ENCODE measurements around the gene NRP1.

The NRP1 gene

GRCh38 chr10:33288127-33288526, 46.3 kb downstream of the NRP1 start:
- DNase-seq, result no peak

GRCh38 chr10:33287112-33287511, 47.4 kb downstream of the NRP1 start:
- DNase-seq, result no peak

DNA sequence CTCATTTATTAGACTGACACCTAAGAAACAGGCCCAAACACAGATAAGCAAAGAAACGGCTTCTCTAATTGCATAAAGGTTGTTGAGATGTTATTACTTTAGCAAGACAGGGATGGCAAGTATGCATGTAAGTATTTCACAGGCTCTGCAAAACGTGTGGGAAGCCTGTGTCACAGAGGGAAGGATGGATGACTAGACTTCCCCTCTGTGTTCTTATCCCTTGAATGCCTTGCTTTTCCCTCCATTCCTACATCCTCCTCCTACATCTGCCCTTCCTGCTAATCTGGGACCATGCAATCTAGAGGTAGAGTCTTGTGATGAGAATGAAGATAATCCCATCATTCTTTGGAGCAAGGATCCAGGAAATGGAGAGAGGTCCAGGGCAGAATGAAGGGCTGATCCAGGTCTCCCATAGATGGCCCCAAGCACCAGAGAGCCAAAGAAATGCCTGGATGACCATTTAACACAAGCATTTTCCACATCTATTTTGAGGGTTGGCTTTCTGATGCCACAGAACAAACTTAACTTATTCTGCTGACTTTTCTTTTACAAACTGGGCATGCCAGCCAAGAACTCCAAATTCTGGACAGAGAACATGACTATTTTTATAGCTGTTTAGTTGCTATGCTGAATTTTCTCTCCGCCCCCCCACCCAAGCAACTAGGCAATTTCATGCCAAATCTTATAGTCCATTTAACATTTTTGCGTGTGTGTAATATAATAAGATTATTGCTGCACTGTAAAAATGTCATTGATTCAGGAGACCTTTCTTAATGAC, 48.1 kb downstream of the NRP1 start:
- DNase-seq, result no peak

GRCh38 chr10:33284945-33285344, 49.5 kb downstream of the NRP1 start:
- DNase-seq, result no peak

GRCh38 chr10:33279811-33280602, 54.5 kb downstream of the NRP1 start:
- no peak for DNase-seq

DNA sequence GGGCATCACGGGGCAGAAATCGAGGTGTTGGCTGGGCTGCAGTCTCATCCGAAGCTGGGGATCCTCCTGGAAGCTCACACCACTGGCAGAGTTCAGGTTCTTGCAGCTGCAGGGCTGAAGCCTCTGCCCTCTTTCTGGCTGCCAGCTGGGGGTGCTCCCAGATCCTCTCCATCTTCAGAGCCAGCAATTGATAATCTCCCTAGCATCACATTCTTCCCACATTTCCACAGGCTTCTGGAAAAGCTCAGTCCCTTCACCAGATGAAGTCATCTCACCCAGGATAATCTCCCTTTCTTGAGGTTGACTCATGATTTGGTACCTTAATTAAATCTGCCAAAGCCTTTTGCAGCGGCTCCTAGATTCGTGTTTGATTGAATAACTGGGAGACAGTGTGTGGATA, 55.2 kb downstream of the NRP1 start:
- DNase-seq, result no peak

DNA sequence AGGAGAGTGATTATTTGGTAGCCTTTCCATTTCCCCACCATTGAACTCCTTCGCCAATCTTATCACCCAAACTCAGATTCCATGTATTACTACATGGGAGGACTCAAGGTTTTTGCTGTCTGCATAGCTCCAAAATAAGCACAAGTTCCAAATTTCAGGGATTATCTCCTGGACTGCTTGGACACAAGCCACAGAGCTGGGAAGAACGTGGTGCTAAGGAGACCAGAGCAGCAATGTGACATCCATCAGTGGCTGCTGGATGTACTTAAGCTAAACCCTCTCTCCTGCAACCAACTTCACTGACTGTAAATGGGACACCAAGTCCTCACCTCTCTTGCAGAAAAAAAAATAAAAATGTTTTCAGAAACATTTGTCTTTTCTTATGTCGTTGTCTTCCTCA, 56.3 kb downstream of the NRP1 start:
- no peak for DNase-seq

GRCh38 chr10:33277135-33277536, 57.3 kb downstream of the NRP1 start:
- no peak for DNase-seq

DNA sequence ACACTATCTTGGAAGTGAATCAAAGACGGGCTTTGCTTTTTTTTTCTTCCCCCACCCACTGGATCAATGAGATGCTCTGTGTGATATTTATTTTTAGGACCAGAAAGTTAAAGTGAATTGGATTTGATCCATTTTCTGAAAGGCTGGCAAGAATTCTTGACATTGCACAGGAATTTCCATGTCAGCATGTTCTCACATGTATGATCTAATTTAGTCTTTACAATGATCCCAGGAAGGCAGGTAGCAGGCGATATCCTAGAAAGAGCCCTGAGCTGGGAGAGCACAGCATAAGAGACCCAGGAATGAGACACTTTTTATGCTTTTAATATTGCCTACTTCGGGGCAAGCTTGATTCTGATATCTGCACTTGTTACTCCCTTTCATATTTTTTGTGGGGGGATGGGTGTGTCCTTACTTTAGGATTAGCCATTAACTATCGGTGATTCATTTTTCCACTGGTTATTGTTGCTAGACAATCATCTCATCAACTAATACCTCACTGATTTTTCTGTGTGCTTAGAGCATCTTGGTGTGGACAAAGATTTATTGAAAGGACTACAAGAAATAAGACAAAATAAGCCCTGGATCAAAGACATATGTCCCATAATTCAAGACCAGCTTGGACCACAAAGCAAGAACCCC, 58.1 kb downstream of the NRP1 start:
- no peak for DNase-seq

DNA sequence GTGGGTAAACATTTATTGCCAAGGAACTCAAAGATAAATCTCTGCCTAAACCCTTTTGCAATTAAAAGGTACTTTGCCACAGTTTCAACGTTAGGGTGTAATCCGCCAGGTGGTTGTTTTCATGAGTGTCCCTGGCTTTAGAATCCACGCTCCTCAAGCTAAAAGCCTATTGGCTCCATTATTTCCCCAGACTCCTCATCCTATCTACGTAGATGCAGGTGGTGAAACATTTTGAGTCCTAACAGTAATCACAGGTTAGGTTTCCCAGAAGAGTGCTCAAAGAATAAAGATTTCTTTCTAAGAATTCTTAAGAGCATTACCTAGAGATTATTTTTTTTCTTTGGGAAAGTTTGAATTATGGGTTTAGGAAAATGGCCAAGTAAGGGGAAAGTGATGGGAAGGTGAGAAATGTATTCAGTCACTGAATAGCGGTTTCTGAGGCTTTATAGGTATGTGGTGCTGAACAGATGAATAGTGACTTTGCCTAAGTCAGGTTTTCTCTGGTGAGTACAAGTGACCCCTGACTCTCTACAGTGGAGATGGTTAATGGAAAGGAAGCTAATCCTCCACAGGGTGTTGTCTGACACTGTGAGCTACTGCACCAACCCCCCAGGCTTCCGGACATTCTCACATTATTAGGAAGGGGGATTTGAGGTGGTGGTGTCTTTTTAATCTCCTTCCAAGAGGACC, 60.2 kb downstream of the NRP1 start:
- DNase-seq, result no peak

GRCh38 chr10:33273295-33274002, 61.0 kb downstream of the NRP1 start:
- peak in 1 of 2 experiments; percentile 0 for DNase-seq

DNA sequence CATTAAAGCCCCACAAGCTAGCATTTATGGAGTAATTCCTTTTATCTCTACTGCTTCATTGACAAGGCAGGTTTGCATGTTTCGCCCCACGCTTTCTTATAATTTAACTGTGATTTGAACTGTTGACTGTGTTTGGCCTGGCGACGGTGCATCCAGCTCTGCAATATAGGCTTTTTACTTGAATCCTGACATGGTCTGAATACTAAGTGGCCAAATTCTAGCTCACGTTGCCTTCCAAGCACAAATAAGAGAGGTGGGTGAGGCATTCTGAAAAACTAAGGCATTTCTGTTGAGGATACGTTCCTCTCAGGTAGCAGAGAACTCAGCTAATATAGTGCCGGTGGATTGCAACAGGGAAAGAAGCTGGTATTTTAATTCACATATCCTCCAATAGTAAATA, 61.8 kb downstream of the NRP1 start:
- DNase-seq, result no peak

- DNase-seq, result no peak
Measured at GRCh38 chr10:33271969-33272583, 62.4 kb downstream of the NRP1 start.

GRCh38 chr10:33270971-33271370, 63.5 kb downstream of the NRP1 start:
- DNase-seq, result no peak

DNA sequence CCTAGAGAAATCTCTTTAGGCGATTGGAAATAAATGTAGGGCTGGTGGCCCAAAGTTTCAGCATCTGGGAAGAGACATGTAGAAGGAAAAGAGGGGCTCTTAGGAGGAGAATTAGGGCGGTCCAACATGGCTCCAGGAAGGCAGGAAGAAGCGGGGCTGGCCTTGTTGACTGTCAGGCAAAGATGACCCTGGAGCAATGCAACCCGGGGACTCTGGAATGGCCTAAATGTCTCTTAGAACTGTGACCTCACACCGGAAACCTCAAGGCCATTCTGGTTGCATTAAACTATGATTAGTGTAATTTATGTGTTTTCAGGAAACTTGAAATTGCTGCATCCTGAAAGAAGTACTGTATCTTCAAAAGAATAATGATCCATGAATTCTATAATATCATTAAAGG, 66.8 kb downstream of the NRP1 start:
- no peak for DNase-seq

GRCh38 chr10:33265621-33266020, 68.8 kb downstream of the NRP1 start:
- no peak for DNase-seq

- no peak for DNase-seq
Measured at GRCh38 chr10:33263453-33263852, 71.0 kb downstream of the NRP1 start.

- DNase-seq, result no peak
Measured at GRCh38 chr10:33262871-33263270, 71.6 kb downstream of the NRP1 start.

DNA sequence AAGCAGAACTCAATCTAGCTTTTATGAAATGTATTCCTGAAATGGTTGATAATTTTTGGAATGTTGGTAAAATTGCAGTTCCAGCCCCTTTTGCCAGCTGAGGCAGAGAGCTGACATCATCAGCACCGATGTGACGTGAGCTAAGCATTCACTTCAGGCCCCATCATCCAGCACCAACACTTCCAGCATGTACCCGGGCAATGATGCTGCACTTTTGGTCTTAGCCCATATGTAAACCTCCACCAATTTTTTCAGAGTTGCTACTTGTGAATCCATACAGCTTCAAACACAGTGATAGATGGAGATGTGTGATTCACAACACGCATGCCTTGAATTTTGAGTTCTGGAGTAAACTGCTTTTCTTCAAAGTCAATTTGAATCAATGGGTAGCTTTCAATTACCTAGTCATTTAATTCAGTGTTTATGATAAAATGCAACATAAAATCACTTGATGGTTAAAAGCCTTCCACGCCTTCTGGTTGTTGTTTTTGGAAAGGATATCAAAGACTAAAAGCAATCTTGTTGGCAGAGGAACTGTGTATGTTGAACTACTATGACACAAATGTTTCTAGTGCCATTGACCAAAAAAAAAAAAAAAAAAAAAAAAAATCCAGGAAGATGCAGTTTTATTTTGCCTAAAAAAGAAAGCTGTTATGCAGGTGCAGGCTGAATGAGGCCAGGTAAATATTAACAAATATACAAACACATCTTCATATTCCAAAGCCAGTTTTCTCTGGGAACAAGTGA, 73.9 kb downstream of the NRP1 start:
- DNase-seq, result no peak

DNA sequence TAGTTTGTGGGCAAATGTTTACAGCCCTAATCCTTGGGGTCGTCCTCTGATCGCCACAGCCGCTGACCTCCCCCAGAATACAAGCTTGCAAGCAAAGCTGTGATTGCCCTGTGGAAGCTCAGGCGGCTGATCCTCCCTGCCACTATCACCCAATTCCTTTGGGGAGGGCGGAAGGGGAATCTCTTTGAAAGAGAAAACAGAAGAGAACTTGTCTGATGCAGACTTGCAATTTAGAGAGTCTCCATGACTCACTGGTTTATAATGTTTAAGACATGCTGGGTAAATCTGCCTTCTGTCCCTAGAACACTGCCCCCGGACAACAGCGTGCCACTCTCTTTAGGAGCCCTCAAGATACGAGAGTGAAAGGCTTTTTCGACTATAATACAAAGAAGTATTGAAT, 75.5 kb downstream of the NRP1 start:
- no peak for DNase-seq

DNA sequence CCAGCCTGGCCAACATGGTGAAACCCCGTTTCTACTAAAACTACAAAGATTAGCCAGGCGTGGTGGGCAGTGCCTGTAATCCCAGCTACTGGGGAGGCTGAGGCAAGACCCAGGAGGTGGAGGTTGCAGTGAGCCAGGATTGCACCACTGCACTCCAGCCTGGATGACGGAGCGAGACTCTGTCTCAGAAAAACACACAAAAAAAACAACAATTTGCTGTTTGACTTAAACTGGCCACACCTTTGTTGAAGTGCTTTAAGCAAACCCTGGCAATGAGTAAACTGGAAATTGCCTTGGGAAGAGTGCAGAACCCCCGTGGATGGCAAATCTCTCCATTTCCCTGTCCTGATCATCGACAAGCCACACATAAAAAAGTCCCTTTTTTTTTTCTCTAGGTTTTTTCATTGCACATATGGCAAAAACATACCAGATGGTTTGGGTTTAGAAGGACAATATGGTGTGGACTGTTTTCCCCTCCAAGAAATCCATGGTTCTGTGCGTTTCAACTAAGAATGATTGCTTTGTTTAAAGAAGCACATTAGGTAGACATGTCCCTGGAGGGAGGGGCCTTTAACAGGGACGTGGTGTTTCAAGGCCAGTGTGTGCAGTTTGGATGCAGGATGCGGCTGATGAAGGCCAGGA, 76.9 kb downstream of the NRP1 start:
- peak in 1 of 2 experiments; percentile 24 for DNase-seq

Measured in NCI-H524 (cell line).